Cardiac septum (tissue), 1 donor: Measurements from ENCODE around the gene NF1. TPM values are rescaled to one million over a fixed set of nuclear protein-coding genes. Genes with fewer than 3 reads are reported as not detected.
A peak's percentile ranks its signal among the peaks of the same experiment; 100 is the strongest.

Experiments used
- DNase-seq: peaks from one replicate; pipeline ENCODE4 v3.0.0-alpha.2; 2020; ENCODE audit warnings: low spot score
- intact Hi-C: fragments of 100-400 bp; cut with DNase I; formaldehyde crosslinking; loops from one replicate; pipeline ENCODE4 v1.14.0; 2022
- total RNA-seq: library from RNA; stranded (reverse); fragmentation: NEBNext Ultra II Directional; extraction: Animal tissue kit (Norgen Biotek cat#: 25700); gene quantifications from one replicate; pipeline ENCODE4 v1.2.1, GENCODE V29; 2021
- donor health status: DM: no; HTN: no; CAD: no.

The NF1 gene
- total RNA-seq, 1 donor from 2014 or later, result 53.6 TPM

- intact Hi-C loops, result no loop called here
Observed at GRCh38 chr17:31390426-31390747, 295.6 kb downstream of the NF1 start.

GRCh38 chr17:31390748-31391495, 296.1 kb downstream of the NF1 start:
- DNase-seq, result no peak
- intact Hi-C loops, result no loop called here

More at GRCh38 chr17:31390426-31390747, 295.6 kb downstream of the NF1 start:
- no peak for DNase-seq

GRCh38 chr17:31391496-31391949, 296.7 kb downstream of the NF1 start, which contains the start of gene RAB11FIP4:
Gene RAB11FIP4, plus strand, starts transcription at chr17:31391675. Its CDS starts 178 bp downstream, at chr17:31391853.
- intact Hi-C loops, result no loop called here
- DNase-seq, result no peak

- DNase-seq, result no peak
- intact Hi-C loops, result no loop called here
Observed at GRCh38 chr17:31392002-31392855, 297.5 kb downstream of the NF1 start.

GRCh38 chr17:31392856-31393748, 298.3 kb downstream of the NF1 start:
- DNase-seq, result no peak
- intact Hi-C loops, result no loop called here

GRCh38 chr17:31393749-31394146, 299.0 kb downstream of the NF1 start:
- DNase-seq, result no peak
- intact Hi-C loops, result no loop called here

GRCh38 chr17:31394544-31394943, 299.8 kb downstream of the NF1 start:
- intact Hi-C loops, result no loop called here
- DNase-seq, result no peak

GRCh38 chr17:31397256-31397939, 302.6 kb downstream of the NF1 start:
- DNase-seq, result no peak
- intact Hi-C loops, result no loop called here

GRCh38 chr17:31398381-31399311, 303.9 kb downstream of the NF1 start:
- intact Hi-C loops, result no loop called here
- no peak for DNase-seq

GRCh38 chr17:31400481-31400950, 305.7 kb downstream of the NF1 start:
- intact Hi-C loops, result no loop called here
- no peak for DNase-seq

GRCh38 chr17:31401456-31402254, 306.9 kb downstream of the NF1 start:
- intact Hi-C loops, result no loop called here
- DNase-seq, result no peak

- DNase-seq, result peak; percentile 68
Observed at GRCh38 chr17:31404028-31404949, 309.5 kb downstream of the NF1 start.

GRCh38 chr17:31405890-31406371, 311.2 kb downstream of the NF1 start:
- intact Hi-C loops, result no loop called here
- peak; percentile 61 for DNase-seq

More at GRCh38 chr17:31404028-31404949, 309.5 kb downstream of the NF1 start:
- intact Hi-C loops, result no loop called here

GRCh38 chr17:31408586-31408985, 313.8 kb downstream of the NF1 start:
- intact Hi-C loops, result no loop called here

GRCh38 chr17:31411707-31412285, 317.0 kb downstream of the NF1 start:
- intact Hi-C loops, result no loop called here
- DNase-seq, result peak; percentile 54

More at GRCh38 chr17:31408586-31408985, 313.8 kb downstream of the NF1 start:
- no peak for DNase-seq

GRCh38 chr17:31412511-31412910, 317.7 kb downstream of the NF1 start:
- intact Hi-C loops, result no loop called here
- DNase-seq, result no peak
